Endothelial cell of umbilical vein (primary cell): Measurements from ENCODE around the gene ALOX12. TPM values are rescaled to one million over a fixed set of nuclear protein-coding genes. Genes with fewer than 3 reads are reported as not detected.

Experiments used
- BruUV-seq: library from RNA; stranded (reverse); fragments of 400-500 nt; replicated peaks from 2 replicates; lab custom pipeline; 2021; lab: Mats Ljungman, UMichigan
- CTCF ChIA-PET: fragments of 300-600, 350-600 bp; sonication (Branson Sonifier 250); formaldehyde crosslinking; loops from one replicate; lab custom pipeline; 2021; ENCODE audit warnings: antibody characterized with exemption, inconsistent platforms; lab: Charles Lee
- POLR2A ChIA-PET: fragments of 300-600, 350-600 bp; sonication (Branson Sonifier 250); formaldehyde crosslinking; loops from one replicate; lab custom pipeline; 2021; ENCODE audit warnings: antibody characterized with exemption, inconsistent platforms; lab: Charles Lee
- DNase-seq: peaks from one replicate; pipeline ENCODE4 v3.0.0-alpha.2; 2011; ENCODE audit warnings: low read depth, low spot score
- FAIRE-seq: peaks from 2 replicates; lab custom pipeline; 2011; peaks lifted over from hg19 to GRCh38; lab: Jason Lieb, UNC
- H2AFZ ChIP-seq: 2 replicates; pipeline ENCODE4 v1.6.0; 2012; ENCODE audit warnings: low read depth, low read length, control low read depth, inconsistent platforms
- H3K27ac ChIP-seq: 2 replicates; pipeline ENCODE4 v1.5.1; 2011; ENCODE audit warnings: low read depth, mild to moderate bottlenecking, control low read depth, low read length, moderate library complexity; ENCODE audit not compliant: insufficient read depth
- H3K27me3 ChIP-seq, 2 experiments: 2 replicates each; pipeline versions ENCODE4 v1.6.0 to v1.6.1; 2011; ENCODE audit warnings: low read length in 2 of 2, mixed read lengths in 1 of 2; ENCODE audit not compliant: control insufficient read depth in 2 of 2, insufficient read depth in 2 of 2
- H3K36me3 ChIP-seq, 2 experiments: 2 replicates in 1 of 2; 3 replicates in 1 of 2; pipeline ENCODE4 v1.5.1; 2011; ENCODE audit warnings: low read length in 2 of 2, mild to moderate bottlenecking in 1 of 2, moderate library complexity in 1 of 2; ENCODE audit not compliant: control insufficient read depth in 2 of 2, insufficient read depth in 2 of 2; ENCODE audit errors: extremely low read depth in 1 of 2
- H3K4me1 ChIP-seq: 3 replicates; pipeline ENCODE4 v1.5.1; 2011; ENCODE audit warnings: mild to moderate bottlenecking, low read length; ENCODE audit not compliant: control insufficient read depth, insufficient read depth; ENCODE audit errors: extremely low read depth
- H3K4me2 ChIP-seq: 2 replicates; pipeline ENCODE4 v1.6.1; 2011; ENCODE audit warnings: low read length, control low read depth, mixed read lengths; ENCODE audit not compliant: insufficient read depth
- H3K4me3 ChIP-seq, 3 experiments: fragments of 200-600 bp in 1 of 3; sonication (generic), shearing (Covaris generic) in 1 of 3; replicated peaks in 1 of 3; 2 replicates each; pipeline ENCODE4 v1.5.1; 2011 to 2016; ENCODE audit warnings: control low read depth in 3 of 3, low read length in 3 of 3, mild to moderate bottlenecking in 2 of 3, inconsistent platforms in 1 of 3, low read depth in 1 of 3, moderate library complexity in 1 of 3; ENCODE audit not compliant: insufficient read depth in 1 of 3
- H3K79me2 ChIP-seq: 2 replicates; pipeline ENCODE4 v1.6.0; 2012; ENCODE audit warnings: low read length, inconsistent platforms; ENCODE audit not compliant: control insufficient read depth, insufficient read depth
- H3K9ac ChIP-seq: replicated peaks from 2 replicates; pipeline ENCODE3; 2011; ENCODE audit warnings: low read length, control low read depth; ENCODE audit not compliant: insufficient read depth; ENCODE audit errors: extremely low read depth
- H3K9me1 ChIP-seq: replicated peaks from 3 replicates; pipeline ENCODE4 v1.6.0; 2011; ENCODE audit warnings: mild to moderate bottlenecking, low read length; ENCODE audit not compliant: control insufficient read depth, insufficient read depth; ENCODE audit errors: extremely low read depth
- H3K9me3 ChIP-seq: replicated peaks from 2 replicates; pipeline ENCODE4 v1.5.1; 2012; ENCODE audit warnings: low read length, inconsistent platforms; ENCODE audit not compliant: control insufficient read depth, insufficient read depth
- H4K20me1 ChIP-seq: replicated peaks from 2 replicates; pipeline ENCODE3; 2011; ENCODE audit warnings: mild to moderate bottlenecking, low read length; ENCODE audit not compliant: control insufficient read depth, insufficient read depth; ENCODE audit errors: extremely low read depth
- EZH2 ChIP-seq: IDR thresholded peaks from 2 replicates; pipeline ENCODE4 v1.6.1; 2012; ENCODE audit warnings: borderline replicate concordance, low read depth, mild to moderate bottlenecking, moderate library complexity, low read length, inconsistent platforms; ENCODE audit not compliant: severe bottlenecking
- FOS ChIP-seq: IDR thresholded peaks from 2 replicates; pipeline ENCODE4 v1.6.1; 2011; ENCODE audit warnings: mild to moderate bottlenecking, low read length, moderate library complexity, borderline replicate concordance; ENCODE audit not compliant: insufficient read depth
- GATA2 ChIP-seq: IDR thresholded peaks from 2 replicates; pipeline ENCODE4 v1.7.0; 2011; ENCODE audit warnings: low read depth, mild to moderate bottlenecking, moderate library complexity, mixed read lengths, low read length; ENCODE audit not compliant: insufficient read length, insufficient read depth
- JUN ChIP-seq: IDR thresholded peaks from 2 replicates; pipeline ENCODE4 v1.6.1; 2011; ENCODE audit warnings: borderline replicate concordance, low read depth; ENCODE audit not compliant: insufficient read length, insufficient read depth
- MYC ChIP-seq: IDR thresholded peaks from one replicate; pipeline ENCODE4 v1.6.1; 2011; ENCODE audit warnings: mild to moderate bottlenecking, low read depth, low read length
- POLR2A ChIP-seq: IDR thresholded peaks from 2 replicates; pipeline ENCODE4 v1.6.1; 2012; ENCODE audit warnings: low read depth, mild to moderate bottlenecking, control low read depth, low read length
- POLR2AphosphoS5 ChIP-seq: IDR thresholded peaks from 2 replicates; pipeline ENCODE4 v1.6.1; 2012; ENCODE audit warnings: low read depth, mild to moderate bottlenecking, control low read depth, low read length, moderate library complexity; ENCODE audit not compliant: insufficient read depth
- dilution Hi-C: fragments of 300-500 bp; cut with MboI; formaldehyde crosslinking; loops from one replicate; pipeline ENCODE4 v1.15.0; 2019; ENCODE audit warnings: low sequenced_read_pairs; ENCODE audit not compliant: extremely low pct_ligation_motif_present
- intact Hi-C: fragments of 100-400 bp; cut with micrococcal nuclease; formaldehyde crosslinking; loops from one replicate; pipeline ENCODE4 v1.10.0; 2022
- polyA plus RNA-seq, 4 experiments: library from polyadenylated mRNA; depleted of rRNA in 3 of 4; stranded (reverse) in 3 of 4; unstranded in 1 of 4; fragments of >200 nt; gene quantifications; 2 replicates each; pipeline versions ENCODE4 v1.2.1 to v1.2.3, GENCODE V29; 2011 to 2012; ENCODE audit warnings: missing spikeins in 1 of 4
- total RNA-seq: library from RNA; stranded (reverse); gene quantifications from 2 replicates; pipeline ENCODE4 v1.2.3, GENCODE V29; 2021
- TF ChIP-seq, protein P1 (sequence below), 2 donors: IDR thresholded peaks; 1 replicate in 1 of 2; 2 replicates in 1 of 2; pipeline ENCODE4 v1.5.1; 2011; ENCODE audit warnings: low read length in 2 of 2, mild to moderate bottlenecking in 2 of 2, moderate library complexity in 2 of 2, control low read depth in 1 of 2, inconsistent platforms in 1 of 2, low read depth in 1 of 2; ENCODE audit not compliant: insufficient read depth in 1 of 2; ENCODE audit errors: extremely low read depth in 1 of 2
- TF ChIP-seq, protein P2 (sequence below): IDR thresholded peaks from 2 replicates; pipeline ENCODE4 v1.6.1; 2011; ENCODE audit not compliant: insufficient read depth, insufficient read length

ALOX12 gene
- total and polyA plus RNA-seq, 2 donors (not counting 3 experiments of a cell fraction or from before 2014, with no cell fraction given): not detected

DNA sequence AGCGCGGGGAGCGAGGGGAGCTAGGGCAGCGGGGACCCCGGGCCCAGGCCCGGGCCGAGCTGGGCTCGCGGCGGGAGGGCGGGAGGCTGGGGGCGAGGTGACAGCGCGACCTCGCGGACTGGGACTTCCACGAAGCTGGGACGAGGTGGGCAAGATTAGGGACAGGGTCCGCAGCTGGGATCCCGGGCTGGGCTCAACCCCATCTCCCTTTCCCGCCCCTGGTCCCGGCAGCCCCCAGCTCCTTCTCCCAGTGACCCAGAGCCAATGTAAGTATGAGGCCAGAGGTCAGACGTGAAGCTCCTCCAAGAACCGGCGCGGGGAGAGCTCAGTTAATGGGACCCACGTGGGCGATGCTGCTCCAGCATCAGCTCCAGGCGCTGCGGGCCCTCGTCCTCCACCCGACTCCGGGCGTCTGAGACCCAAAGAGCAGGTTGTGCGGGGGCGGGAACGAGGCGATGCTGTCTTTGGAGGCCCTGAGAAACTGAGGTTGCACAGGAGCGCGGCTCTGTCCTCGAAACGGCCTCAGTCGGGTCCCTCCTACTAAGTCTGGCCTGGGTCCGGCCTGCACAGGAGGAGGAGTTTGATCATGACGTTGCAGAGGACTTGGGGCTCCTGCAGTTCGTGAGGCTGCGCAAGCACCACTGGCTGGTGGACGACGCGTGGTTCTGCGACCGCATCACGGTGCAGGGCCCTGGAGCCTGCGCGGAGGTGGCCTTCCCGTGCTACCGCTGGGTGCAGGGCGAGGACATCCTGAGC is 585 bp downstream of the ALOX12 start:
- no peak for DNase-seq
- ChIA-PET CTCF (interaction anchor here (0.8 to 2.2 kb wide), 4 partner anchors 8 to 85 kb away, joined by 3 to 13 read pairs (median 8); no protein-coding TSS in a partner anchor), POLR2A (no interaction called here)
- no peaks in the 10 kb centered on the region for H3K9me1 ChIP-seq
- H3K36me3 ChIP-seq: peaks cover 4 to 14% of the 10 kb centered on the region in 2 experiments
- H3K79me2 ChIP-seq: no peaks in the 10 kb centered on the region
- dilution Hi-C loops: no loop called here
- FAIRE-seq: no peak
- H3K27ac ChIP-seq: no peak overlapping the region
- no peak overlapping the region for H3K4me3 ChIP-seq
- no TSS peak for BruUV-seq
- no peak overlapping the region for H2AFZ ChIP-seq
- H3K4me2 ChIP-seq: no peak overlapping the region
- TF ChIP-seq MYC (no peak), POLR2AphosphoS5 (no peak), GATA2 (no peak), EZH2 (no peak), FOS (no peak), POLR2A (no peak), JUN (no peak)
- TF ChIP-seq, protein P1, sequence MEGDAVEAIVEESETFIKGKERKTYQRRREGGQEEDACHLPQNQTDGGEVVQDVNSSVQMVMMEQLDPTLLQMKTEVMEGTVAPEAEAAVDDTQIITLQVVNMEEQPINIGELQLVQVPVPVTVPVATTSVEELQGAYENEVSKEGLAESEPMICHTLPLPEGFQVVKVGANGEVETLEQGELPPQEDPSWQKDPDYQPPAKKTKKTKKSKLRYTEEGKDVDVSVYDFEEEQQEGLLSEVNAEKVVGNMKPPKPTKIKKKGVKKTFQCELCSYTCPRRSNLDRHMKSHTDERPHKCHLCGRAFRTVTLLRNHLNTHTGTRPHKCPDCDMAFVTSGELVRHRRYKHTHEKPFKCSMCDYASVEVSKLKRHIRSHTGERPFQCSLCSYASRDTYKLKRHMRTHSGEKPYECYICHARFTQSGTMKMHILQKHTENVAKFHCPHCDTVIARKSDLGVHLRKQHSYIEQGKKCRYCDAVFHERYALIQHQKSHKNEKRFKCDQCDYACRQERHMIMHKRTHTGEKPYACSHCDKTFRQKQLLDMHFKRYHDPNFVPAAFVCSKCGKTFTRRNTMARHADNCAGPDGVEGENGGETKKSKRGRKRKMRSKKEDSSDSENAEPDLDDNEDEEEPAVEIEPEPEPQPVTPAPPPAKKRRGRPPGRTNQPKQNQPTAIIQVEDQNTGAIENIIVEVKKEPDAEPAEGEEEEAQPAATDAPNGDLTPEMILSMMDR (IDR thresholded peaks at IDR 0.05; ENCODE audit: extremely low read depth in 1 of 2, insufficient read depth in 1 of 2, low read depth in 1 of 2, low read length in 2 of 2): no peak
- TF ChIP-seq, protein P2, sequence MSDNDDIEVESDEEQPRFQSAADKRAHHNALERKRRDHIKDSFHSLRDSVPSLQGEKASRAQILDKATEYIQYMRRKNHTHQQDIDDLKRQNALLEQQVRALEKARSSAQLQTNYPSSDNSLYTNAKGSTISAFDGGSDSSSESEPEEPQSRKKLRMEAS: no peak
- H3K27me3 ChIP-seq: no peaks in the 10 kb centered on the region
- intact Hi-C loops: no loop called here
- no peaks in the 10 kb centered on the region for H3K4me1 ChIP-seq
- no peaks in the 10 kb centered on the region for H3K9me3 ChIP-seq
- H3K9ac ChIP-seq: no peak overlapping the region
- H4K20me1 ChIP-seq: no peaks in the 10 kb centered on the region
